Cardiac fibroblast (primary cell): Measurements from ENCODE around the gene CCSAP.
"Not testable (repeated sequence)": the region's sequence is repeated elsewhere in the genome, so short reads cannot be mapped to it uniquely, and the experiment has no call there.

ENCODE experiments used
- DNase-seq, 2 donors: peaks; one replicate each; pipeline versions ENCODE4 v3.0.0 to v3.0.0-alpha.2; 2010; ENCODE audit warnings: low read depth in 2 of 2
- H3K4me3 ChIP-seq, 2 donors: replicated peaks in 1 of 2; 1 replicate in 1 of 2; 2 replicates in 1 of 2; pipeline ENCODE4 v1.5.1; 2011; ENCODE audit warnings: low read depth in 2 of 2, low read length in 2 of 2, mild to moderate bottlenecking in 2 of 2, moderate library complexity in 1 of 2
- TF ChIP-seq, protein P1 (sequence below): IDR thresholded peaks from one replicate; pipeline ENCODE4 v1.5.1; 2011; ENCODE audit warnings: low read depth, mild to moderate bottlenecking, low read length, inconsistent platforms

CCSAP gene

GRCh38 chr1:229295745-229296144 is 47.1 kb downstream of the CCSAP start:
- DNase-seq = no peak
- TF ChIP-seq, protein P1, sequence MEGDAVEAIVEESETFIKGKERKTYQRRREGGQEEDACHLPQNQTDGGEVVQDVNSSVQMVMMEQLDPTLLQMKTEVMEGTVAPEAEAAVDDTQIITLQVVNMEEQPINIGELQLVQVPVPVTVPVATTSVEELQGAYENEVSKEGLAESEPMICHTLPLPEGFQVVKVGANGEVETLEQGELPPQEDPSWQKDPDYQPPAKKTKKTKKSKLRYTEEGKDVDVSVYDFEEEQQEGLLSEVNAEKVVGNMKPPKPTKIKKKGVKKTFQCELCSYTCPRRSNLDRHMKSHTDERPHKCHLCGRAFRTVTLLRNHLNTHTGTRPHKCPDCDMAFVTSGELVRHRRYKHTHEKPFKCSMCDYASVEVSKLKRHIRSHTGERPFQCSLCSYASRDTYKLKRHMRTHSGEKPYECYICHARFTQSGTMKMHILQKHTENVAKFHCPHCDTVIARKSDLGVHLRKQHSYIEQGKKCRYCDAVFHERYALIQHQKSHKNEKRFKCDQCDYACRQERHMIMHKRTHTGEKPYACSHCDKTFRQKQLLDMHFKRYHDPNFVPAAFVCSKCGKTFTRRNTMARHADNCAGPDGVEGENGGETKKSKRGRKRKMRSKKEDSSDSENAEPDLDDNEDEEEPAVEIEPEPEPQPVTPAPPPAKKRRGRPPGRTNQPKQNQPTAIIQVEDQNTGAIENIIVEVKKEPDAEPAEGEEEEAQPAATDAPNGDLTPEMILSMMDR = no peak
- H3K4me3 ChIP-seq = no peak overlapping the region

DNA sequence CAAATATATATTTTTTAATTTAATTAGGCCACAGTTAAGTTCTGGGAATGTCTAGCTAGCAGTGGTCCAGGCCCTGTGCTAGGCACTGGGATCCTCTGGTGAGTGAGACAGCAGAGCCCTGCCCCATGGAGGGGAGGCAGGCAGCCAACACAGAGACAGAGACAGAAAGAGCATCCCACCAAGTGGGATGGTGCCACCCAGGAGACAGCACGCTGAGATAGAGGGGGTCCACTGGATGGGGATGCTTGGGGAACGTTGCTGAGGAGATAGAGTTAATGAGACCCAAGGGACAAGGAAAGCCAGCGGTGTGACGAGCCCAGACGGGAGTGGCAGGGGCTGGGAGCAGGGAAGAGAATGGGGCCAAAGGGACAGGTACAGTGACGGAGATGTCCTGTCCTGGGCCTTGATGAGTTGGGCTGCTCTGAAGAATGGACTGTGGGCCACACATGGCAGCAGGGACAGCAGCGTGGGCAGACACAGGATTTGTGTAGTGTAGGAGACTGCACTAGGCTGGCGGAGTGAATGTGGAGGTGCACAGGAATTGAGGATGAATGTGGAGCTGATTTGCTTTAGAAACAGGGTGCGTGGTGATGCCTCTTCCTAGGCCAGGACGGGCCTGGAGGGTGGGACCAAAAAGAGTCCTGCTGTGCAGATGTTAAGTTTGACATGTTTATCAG is 49.2 kb downstream of the CCSAP start:
- no peak overlapping the region for H3K4me3 ChIP-seq
- DNase-seq = no peak
- TF ChIP-seq, protein P1 = no peak

DNA sequence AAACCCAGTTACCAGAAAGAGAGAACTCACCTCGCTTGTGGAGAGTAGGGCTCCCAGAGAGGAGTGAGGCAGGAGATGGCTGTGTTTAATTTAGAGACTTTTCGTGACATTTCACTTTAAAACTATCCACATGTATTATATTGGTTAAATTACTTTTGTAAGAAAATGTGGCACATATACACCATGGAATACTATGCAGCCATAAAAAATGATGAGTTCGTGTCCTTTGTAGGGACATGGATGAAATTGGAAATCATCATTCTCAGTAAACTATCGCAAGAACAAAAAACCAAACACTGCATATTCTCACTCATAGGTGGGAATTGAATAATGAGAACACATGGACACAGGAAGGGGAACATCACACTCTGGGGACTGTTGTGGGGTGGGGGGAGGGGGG is 51.2 kb downstream of the CCSAP start:
- not testable (repeated sequence) for H3K4me3 ChIP-seq, DNase-seq

DNA sequence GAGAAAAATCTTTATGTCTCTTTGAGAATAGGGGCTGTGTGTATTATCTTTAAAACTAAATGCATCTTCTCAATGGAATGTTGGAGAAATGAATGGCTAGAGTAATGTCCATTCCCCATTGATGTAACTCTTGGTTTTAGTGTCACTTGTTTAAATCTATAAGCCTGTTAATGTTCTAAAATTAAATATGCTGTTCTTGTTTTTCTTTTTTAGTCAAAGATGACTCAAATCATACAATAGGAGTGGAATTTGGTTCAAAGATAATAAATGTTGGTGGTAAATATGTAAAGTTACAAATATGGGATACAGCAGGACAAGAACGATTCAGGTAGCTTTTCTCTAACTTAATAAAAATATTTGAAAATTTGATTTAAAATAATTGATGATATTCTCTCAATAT is 54.3 kb downstream of the CCSAP start:
- no peak for DNase-seq
- H3K4me3 ChIP-seq = no peak overlapping the region
- TF ChIP-seq, protein P1 = no peak

DNA sequence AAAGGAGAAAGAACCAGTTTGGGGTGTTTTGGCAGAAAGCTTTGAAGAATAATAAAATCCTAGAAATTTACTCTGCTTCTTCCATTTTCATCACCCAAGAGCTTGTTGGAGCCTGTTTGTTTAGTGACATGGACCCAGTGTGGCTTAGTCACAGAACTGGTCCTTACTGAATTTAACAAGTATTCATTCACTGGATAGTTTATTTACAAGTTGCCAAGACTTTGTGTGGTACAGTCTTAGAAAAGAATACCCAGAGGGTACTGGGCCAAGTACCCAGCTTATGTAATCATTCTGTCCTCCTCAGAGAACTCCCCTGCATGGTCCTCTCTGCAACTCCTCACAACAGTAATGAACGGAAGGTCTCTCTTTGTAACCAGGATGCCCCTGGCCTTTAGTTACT is 55.6 kb downstream of the CCSAP start:
- TF ChIP-seq, protein P1 = no peak
- no peak for DNase-seq
- H3K4me3 ChIP-seq = no peak overlapping the region

- peak in 1 of 2 donors; percentile 18 for DNase-seq
- no peak overlapping the region for H3K4me3 ChIP-seq
- TF ChIP-seq, protein P1 = no peak
These were observed 56.6 kb downstream of the CCSAP start for GRCh38 chr1:229286099-229286766.

GRCh38 chr1:229285440-229285839 is 57.4 kb downstream of the CCSAP start:
- DNase-seq = no peak
- no peak overlapping the region for H3K4me3 ChIP-seq
- TF ChIP-seq, protein P1 = no peak
